ENCODE measurements around the gene GTF2IRD1.
"Not testable (repeated sequence)": the region's sequence is repeated elsewhere in the genome, so short reads cannot be mapped to it uniquely, and the experiment has no call there.

Gene GTF2IRD1

DNA sequence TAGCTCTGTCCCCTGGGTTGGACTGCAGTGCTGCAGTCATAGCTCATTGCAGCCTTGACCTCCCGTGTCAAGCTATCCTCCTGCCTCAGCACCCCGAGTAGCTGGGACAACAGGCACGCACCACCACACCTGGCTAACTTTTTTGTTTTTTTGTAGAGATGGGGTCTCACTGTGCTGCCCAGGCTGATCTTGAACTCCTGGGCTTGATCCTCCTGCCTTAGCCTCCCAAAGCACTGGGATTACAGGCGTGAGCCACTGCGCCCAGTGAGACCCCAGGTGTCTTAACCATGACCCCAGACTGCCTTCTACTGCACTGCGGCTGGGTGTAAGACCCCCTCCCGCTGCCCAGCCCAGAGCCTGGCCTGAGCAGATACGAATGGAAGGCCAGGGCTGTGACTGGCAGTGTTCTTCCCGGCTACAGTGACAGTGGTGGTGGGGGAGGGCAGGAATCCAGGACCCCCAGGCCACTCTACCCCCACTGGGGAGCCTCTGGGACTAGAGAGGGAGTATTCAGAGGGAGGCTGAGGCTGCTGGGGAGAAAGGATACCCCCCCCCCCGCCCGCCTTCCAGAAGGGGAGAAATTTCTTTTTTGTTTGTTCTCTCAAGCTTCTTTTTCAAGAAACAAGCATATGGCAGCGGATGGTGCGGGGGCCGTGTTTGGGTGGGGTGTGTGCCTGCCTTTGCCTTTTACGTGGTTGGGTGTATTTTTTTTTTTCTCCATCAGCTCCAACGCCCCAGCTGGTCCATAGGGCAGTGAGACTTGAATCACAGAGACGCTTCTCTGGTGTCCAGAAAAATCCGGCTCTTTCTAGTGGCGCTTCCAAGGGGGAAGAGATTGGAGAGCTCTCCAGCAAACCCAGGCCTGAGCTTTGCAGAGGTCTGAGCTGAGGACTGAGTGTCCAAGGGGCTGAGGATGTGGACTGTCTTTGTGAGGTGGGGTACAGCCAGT is 36.6 kb downstream of the GTF2IRD1 start:
- Mint-ChIP-seq H3K4me1 (no peaks in the 10 kb centered on the region), H3K27me3 (peaks cover 57% of the 10 kb centered on the region), H3K36me3 (peaks cover 9% of the 10 kb centered on the region), H3K9me3 (peaks cover 4% of the 10 kb centered on the region), H3K4me3 (no peak overlapping the region), H3K27ac (no peak overlapping the region)
- ATAC-seq: no peak

DNA sequence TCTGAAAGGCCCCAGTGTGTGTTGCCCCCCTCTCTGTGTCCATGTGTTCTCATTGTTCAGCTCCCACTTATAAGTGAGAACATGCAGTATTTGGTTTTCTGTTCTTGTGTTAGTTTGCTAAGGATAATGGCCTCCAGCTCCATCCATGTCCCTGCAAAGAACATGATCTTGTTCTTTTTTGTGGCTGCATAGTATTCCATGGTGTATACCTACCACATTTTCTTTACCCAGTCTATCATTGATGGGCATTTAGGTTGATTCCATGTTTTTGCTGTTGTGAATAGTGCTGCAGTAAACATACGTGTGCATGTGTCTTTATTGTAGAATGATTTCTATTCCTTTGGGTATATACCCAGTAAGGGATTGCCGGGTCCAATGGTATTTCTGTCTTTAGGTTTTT is 37.8 kb downstream of the GTF2IRD1 start:
- H3K27me3 Mint-ChIP-seq: peaks cover 51% of the 10 kb centered on the region
- H3K4me3 Mint-ChIP-seq, H3K4me1 Mint-ChIP-seq, H3K27ac Mint-ChIP-seq, H3K36me3 Mint-ChIP-seq, ATAC-seq: not testable (repeated sequence)
- H3K9me3 Mint-ChIP-seq: peaks cover 10% of the 10 kb centered on the region

- peaks cover 13% of the 10 kb centered on the region for H3K9me3 Mint-ChIP-seq
- peaks cover 9% of the 10 kb centered on the region for H3K36me3 Mint-ChIP-seq
- no peak for ATAC-seq
- peaks cover 44% of the 10 kb centered on the region for H3K27me3 Mint-ChIP-seq
- no peak overlapping the region for H3K27ac Mint-ChIP-seq
- no peaks in the 10 kb centered on the region for H3K4me1 Mint-ChIP-seq
- H3K4me3 Mint-ChIP-seq: no peak overlapping the region
Measured at GRCh38 chr7:74493295-74493694, 39.6 kb downstream of the GTF2IRD1 start.

GRCh38 chr7:74494076-74494548 is 40.4 kb downstream of the GTF2IRD1 start:
- no peak overlapping the region for H3K27ac Mint-ChIP-seq
- no peaks in the 10 kb centered on the region for H3K4me1 Mint-ChIP-seq
- H3K36me3 Mint-ChIP-seq: peaks cover 9% of the 10 kb centered on the region
- H3K27me3 Mint-ChIP-seq: peaks cover 37% of the 10 kb centered on the region
- no peak overlapping the region for H3K4me3 Mint-ChIP-seq
- peaks cover 13% of the 10 kb centered on the region for H3K9me3 Mint-ChIP-seq
- no peak for ATAC-seq

- H3K4me3 Mint-ChIP-seq: no peak overlapping the region
- H3K4me1 Mint-ChIP-seq: no peaks in the 10 kb centered on the region
- peaks cover 9% of the 10 kb centered on the region for H3K36me3 Mint-ChIP-seq
- peaks cover 25% of the 10 kb centered on the region for H3K27me3 Mint-ChIP-seq
- no peak overlapping the region for H3K27ac Mint-ChIP-seq
- ATAC-seq: no peak
- peaks cover 13% of the 10 kb centered on the region for H3K9me3 Mint-ChIP-seq
Measured at GRCh38 chr7:74495112-74496086, 41.7 kb downstream of the GTF2IRD1 start.

DNA sequence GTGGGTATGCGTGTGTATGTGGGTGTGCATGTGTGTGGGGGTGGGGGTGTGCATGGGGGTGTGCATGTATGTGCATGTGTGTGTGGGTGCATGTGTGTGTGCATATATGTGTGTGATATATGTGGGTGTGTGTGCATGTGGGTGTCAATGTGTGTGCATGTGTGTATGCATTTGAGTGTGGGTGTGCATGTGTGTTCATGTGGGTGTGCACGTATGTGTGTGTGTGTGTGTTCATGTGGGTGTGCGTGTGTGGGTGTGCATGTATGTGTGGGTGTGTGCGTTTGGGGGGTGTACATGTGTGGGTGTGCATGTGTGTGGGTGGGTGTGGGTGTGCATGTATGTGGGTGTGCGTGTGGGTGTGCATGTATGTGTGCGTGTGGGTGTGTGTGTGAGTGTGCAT is 42.6 kb downstream of the GTF2IRD1 start:
- Mint-ChIP-seq H3K27ac (no peak overlapping the region), H3K27me3 (peaks cover 25% of the 10 kb centered on the region), H3K36me3 (peaks cover 9% of the 10 kb centered on the region), H3K4me1 (no peaks in the 10 kb centered on the region), H3K4me3 (no peak overlapping the region), H3K9me3 (peaks cover 13% of the 10 kb centered on the region)
- no peak for ATAC-seq

DNA sequence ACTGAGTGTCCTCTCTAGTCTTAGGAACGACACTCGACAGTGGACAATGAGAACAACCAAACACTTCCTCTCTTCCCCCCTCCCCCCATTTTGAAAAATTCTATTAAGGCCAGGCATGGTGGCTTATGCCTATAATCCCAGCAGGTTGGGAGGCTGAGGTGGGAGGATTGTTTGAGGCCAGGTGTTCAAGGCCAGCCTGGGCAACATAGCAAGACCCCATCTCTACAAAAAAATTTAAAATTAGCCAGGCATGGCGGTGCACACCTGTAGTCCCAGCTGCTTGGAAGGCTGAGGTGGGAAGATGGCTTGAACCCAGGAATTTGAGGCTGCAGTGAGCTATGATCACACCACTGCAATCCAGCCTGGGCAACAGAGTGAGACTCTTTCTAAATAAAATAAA is 43.1 kb downstream of the GTF2IRD1 start:
- not testable (repeated sequence) for H3K4me1 Mint-ChIP-seq, H3K27ac Mint-ChIP-seq, H3K4me3 Mint-ChIP-seq, ATAC-seq, H3K36me3 Mint-ChIP-seq
- Mint-ChIP-seq H3K27me3 (peaks cover 25% of the 10 kb centered on the region), H3K9me3 (peaks cover 13% of the 10 kb centered on the region)

- no peaks in the 10 kb centered on the region for H3K4me1 Mint-ChIP-seq
- no peak overlapping the region for H3K27ac Mint-ChIP-seq
- H3K9me3 Mint-ChIP-seq: peaks cover 9% of the 10 kb centered on the region
- H3K27me3 Mint-ChIP-seq: peaks cover 11% of the 10 kb centered on the region
- H3K4me3 Mint-ChIP-seq: no peak overlapping the region
- ATAC-seq: no peak
- H3K36me3 Mint-ChIP-seq: no peaks in the 10 kb centered on the region
Measured at GRCh38 chr7:74498354-74498753, 44.6 kb downstream of the GTF2IRD1 start.

DNA sequence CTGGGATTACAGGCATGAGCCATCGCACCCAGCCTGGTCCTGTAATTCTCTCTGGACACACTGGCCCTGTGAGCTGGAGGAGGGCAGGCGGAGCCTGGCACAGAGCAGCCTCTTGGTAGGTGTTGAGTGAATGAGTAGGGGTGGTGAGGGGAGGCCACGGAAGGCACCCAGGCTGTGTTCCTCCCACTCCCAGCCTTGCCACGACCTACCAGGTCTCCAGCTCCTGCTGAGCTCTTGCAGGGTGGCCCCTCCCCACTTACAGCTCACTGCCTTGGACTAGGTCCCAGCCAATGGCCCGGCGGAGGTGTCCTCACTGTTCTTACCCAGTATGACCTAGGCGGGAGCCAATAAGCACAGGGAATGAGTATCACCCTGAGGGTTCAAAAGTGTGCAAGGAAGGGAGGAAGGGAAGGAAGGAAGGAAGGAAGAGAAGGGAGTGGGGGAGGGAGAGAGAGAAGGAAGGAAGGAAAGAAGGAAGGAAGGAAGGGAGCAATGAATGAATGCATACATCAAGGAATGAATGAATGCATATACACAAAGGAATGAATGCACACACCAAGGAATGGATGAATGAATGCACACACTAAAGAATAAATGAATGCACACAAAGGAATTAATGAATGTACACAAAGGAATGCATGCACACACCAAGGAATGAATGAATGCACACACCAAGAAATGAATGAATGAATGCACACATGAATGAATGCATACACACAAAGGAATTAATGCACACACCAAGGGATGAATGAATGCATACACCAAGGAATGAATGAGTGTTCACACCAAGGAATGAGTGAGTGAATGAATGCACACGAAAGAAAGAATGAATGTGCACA is 45.5 kb downstream of the GTF2IRD1 start:
- Mint-ChIP-seq H3K4me3 (no peak overlapping the region), H3K9me3 (peaks cover 9% of the 10 kb centered on the region), H3K4me1 (no peaks in the 10 kb centered on the region), H3K36me3 (no peaks in the 10 kb centered on the region), H3K27me3 (peaks cover 2% of the 10 kb centered on the region), H3K27ac (no peak overlapping the region)
- ATAC-seq: no peak

GRCh38 chr7:74499835-74500388 is 46.2 kb downstream of the GTF2IRD1 start:
- Mint-ChIP-seq H3K4me1 (no peaks in the 10 kb centered on the region), H3K36me3 (no peaks in the 10 kb centered on the region), H3K4me3 (no peak overlapping the region), H3K27me3 (no peaks in the 10 kb centered on the region), H3K9me3 (peaks cover 9% of the 10 kb centered on the region), H3K27ac (no peak overlapping the region)
- ATAC-seq: no peak

- no peak overlapping the region for H3K4me3 Mint-ChIP-seq
Measured at GRCh38 chr7:74501298-74501697, 47.6 kb downstream of the GTF2IRD1 start.

DNA sequence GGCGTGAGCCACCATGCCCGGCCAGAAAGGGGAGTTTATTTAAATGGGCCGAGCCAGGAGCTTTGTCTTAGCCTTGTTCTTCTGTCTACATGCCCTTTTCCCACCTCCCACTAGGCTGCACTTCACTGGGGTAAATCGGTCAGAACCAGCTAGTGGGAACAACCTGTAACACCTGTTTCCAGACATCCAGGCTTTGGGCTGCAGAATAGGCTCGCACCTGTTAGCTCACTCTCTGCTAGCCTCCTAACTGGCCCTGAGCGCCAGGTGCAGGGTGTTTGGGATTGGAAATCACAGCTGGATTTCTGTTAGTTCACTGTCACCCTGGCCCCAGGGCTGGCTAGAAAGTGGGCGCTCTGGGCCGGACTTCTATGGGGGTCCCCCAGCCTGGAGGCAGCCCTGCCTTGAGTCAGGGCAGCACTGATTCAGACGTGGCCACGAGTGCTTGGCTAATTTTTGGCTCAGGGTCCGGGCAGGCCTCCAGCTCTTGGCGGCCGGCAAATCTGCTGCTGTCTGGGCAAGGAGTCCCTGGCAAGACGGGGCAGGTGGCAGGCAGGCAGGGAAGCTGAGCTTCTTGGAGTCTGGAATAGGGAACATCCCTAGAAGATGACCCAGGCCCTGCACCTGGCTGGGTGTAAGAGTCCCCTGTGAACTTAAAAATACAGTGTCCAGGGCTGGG is 48.6 kb downstream of the GTF2IRD1 start:
- no peaks in the 10 kb centered on the region for H3K27me3 Mint-ChIP-seq
- H3K9me3 Mint-ChIP-seq: peaks cover 3% of the 10 kb centered on the region
- H3K27ac Mint-ChIP-seq: no peak overlapping the region
- no peaks in the 10 kb centered on the region for H3K36me3 Mint-ChIP-seq
- H3K4me3 Mint-ChIP-seq: no peak overlapping the region
- no peaks in the 10 kb centered on the region for H3K4me1 Mint-ChIP-seq
- ATAC-seq: no peak

More at GRCh38 chr7:74501298-74501697, 47.6 kb downstream of the GTF2IRD1 start:
- no peaks in the 10 kb centered on the region for H3K4me1 Mint-ChIP-seq
- no peaks in the 10 kb centered on the region for H3K36me3 Mint-ChIP-seq
- H3K27ac Mint-ChIP-seq: no peak overlapping the region
- ATAC-seq: no peak
- no peaks in the 10 kb centered on the region for H3K27me3 Mint-ChIP-seq
- peaks cover 5% of the 10 kb centered on the region for H3K9me3 Mint-ChIP-seq

- Mint-ChIP-seq H3K9me3 (no peaks in the 10 kb centered on the region), H3K27ac (no peak overlapping the region), H3K4me3 (no peak overlapping the region), H3K36me3 (no peaks in the 10 kb centered on the region), H3K4me1 (no peaks in the 10 kb centered on the region), H3K27me3 (no peaks in the 10 kb centered on the region)
- no peak for ATAC-seq
Measured at GRCh38 chr7:74503061-74503460, 49.4 kb downstream of the GTF2IRD1 start.

DNA sequence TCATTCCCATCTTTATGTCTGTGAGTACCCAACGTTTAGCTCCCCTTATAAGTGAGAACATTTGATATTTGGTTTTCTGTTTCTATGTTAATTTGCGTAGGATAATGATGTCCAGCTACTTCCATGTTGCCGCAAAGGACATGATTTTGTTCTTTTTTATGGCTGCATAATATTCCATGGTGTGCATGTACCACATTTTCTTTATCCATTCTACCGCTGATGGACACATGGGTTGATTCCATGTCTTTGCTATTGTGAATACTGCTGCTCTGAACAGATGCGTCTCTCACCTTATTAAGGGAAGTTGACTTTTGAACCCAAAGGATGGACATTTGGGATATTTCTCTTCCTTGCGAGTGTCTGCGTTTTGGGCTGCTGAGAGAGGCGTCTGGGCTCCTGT is 50.2 kb downstream of the GTF2IRD1 start:
- Mint-ChIP-seq H3K4me1 (no peaks in the 10 kb centered on the region), H3K4me3 (no peak overlapping the region), H3K9me3 (no peaks in the 10 kb centered on the region), H3K36me3 (no peaks in the 10 kb centered on the region), H3K27ac (no peak overlapping the region), H3K27me3 (no peaks in the 10 kb centered on the region)
- ATAC-seq: no peak

Measured in stimulated activated memory B cell treated with anti-CD40 and anti-IgM and Interleukin-4, amounts not matched to agents 10 μg/mL and 1 μg/mL and 100 μg/mL, for 72 hours (primary cell).